WTC11 (cell line): Measurements from ENCODE around the gene SIGLEC5. TPM values are rescaled to one million over a fixed set of nuclear protein-coding genes. Genes with fewer than 3 reads are reported as not detected.

Source experiments
- ATAC-seq: fragments of 200-7000 bp; cut with Tn5 transposase; 2 replicates; pipeline ENCODE4 v1.10.0; 2021; ENCODE audit warnings: mild to moderate bottlenecking, moderate library complexity
- CTCF ChIA-PET: fragments of 300-600 bp; sonication (Branson Sonifier 250); formaldehyde crosslinking; loops from one replicate; lab custom pipeline; 2021; ENCODE audit warnings: antibody characterized with exemption; lab: Charles Lee
- POLR2A ChIA-PET: fragments of 350-600 bp; sonication (Branson Sonifier 250); formaldehyde crosslinking; loops from one replicate; lab custom pipeline; 2021; ENCODE audit warnings: antibody characterized with exemption; lab: Charles Lee
- DNase-seq: peaks from one replicate; pipeline ENCODE4 v3.0.0; 2021; ENCODE audit warnings: low spot score
- H3K27ac Mint-ChIP-seq: 2 replicates; pipeline ENCODE4 v1.8.0; 2021; ENCODE audit warnings: mixed read lengths
- H3K27me3 Mint-ChIP-seq: 2 replicates; pipeline ENCODE4 v1.8.0; 2021; ENCODE audit warnings: low read depth, mild to moderate bottlenecking, moderate library complexity, mixed read lengths
- H3K36me3 Mint-ChIP-seq: 2 replicates; pipeline ENCODE4 v1.8.0; 2021; ENCODE audit warnings: mixed read lengths
- H3K4me1 Mint-ChIP-seq: 2 replicates; pipeline ENCODE4 v1.8.0; 2022; ENCODE audit warnings: mixed read lengths
- H3K4me3 Mint-ChIP-seq: 2 replicates; pipeline ENCODE4 v1.8.0; 2021; ENCODE audit warnings: mild to moderate bottlenecking, moderate library complexity, mixed read lengths
- H3K9me3 Mint-ChIP-seq: 2 replicates; pipeline ENCODE4 v1.8.0; 2021; ENCODE audit warnings: mixed read lengths
- CREM ChIP-seq: sonication (generic); formaldehyde crosslinking; IDR thresholded peaks from 2 replicates; pipeline ENCODE4 v1.8.1; 2022; ENCODE audit warnings: mild to moderate bottlenecking, missing genetic modification reagents, moderate library complexity
- CTCF ChIP-seq: fragments of 200-600 bp; IDR thresholded peaks from 2 replicates; pipeline ENCODE4 v1.8.0; 2022; ENCODE audit warnings: antibody characterized with exemption
- E2F4 ChIP-seq: sonication (generic); formaldehyde crosslinking; IDR thresholded peaks from 2 replicates; pipeline ENCODE4 v1.8.1; 2022; ENCODE audit warnings: low read depth, mild to moderate bottlenecking, moderate library complexity, missing genetic modification reagents, borderline replicate concordance
- E2F5 ChIP-seq: sonication (generic); formaldehyde crosslinking; IDR thresholded peaks from 2 replicates; pipeline ENCODE4 v1.8.1; 2022; ENCODE audit warnings: mild to moderate bottlenecking, moderate library complexity, missing genetic modification reagents
- ESRRA ChIP-seq: sonication (generic); formaldehyde crosslinking; IDR thresholded peaks from 2 replicates; pipeline ENCODE4 v1.8.1; 2022; ENCODE audit warnings: mild to moderate bottlenecking, missing genetic modification reagents, borderline replicate concordance
- HMGXB4 ChIP-seq: sonication (generic); formaldehyde crosslinking; IDR thresholded peaks from 2 replicates; pipeline ENCODE4 v1.8.1; 2023; ENCODE audit warnings: mild to moderate bottlenecking, moderate library complexity, missing genetic modification reagents
- NFATC4 ChIP-seq: fragments of 250-450 bp; sonication (Bioruptor Pico); IDR thresholded peaks from 2 replicates; pipeline ENCODE4 v1.9.0; 2021; ENCODE audit warnings: mild to moderate bottlenecking
- NFYB ChIP-seq: sonication (generic); formaldehyde crosslinking; conservative IDR thresholded peaks from 2 replicates; pipeline ENCODE4 v1.8.0; 2022; ENCODE audit warnings: low read depth, missing genetic modification reagents
- OVOL2 ChIP-seq: fragments of 250-450 bp; sonication (Bioruptor Pico); IDR thresholded peaks from 2 replicates; pipeline ENCODE4 v1.9.0; 2021; ENCODE audit warnings: mild to moderate bottlenecking, borderline replicate concordance
- RELA ChIP-seq: sonication (generic); formaldehyde crosslinking; IDR thresholded peaks from 2 replicates; pipeline ENCODE4 v1.8.1; 2022; ENCODE audit warnings: missing genetic modification reagents, mild to moderate bottlenecking, borderline replicate concordance
- SMAD3 ChIP-seq: sonication (generic); formaldehyde crosslinking; IDR thresholded peaks from 2 replicates; pipeline ENCODE4 v1.8.0; 2022; ENCODE audit warnings: missing genetic modification reagents, mild to moderate bottlenecking, borderline replicate concordance
- SOX15 ChIP-seq: fragments of 250-450 bp; sonication (Bioruptor Pico); IDR thresholded peaks from 2 replicates; pipeline ENCODE4 v1.9.0; 2021; ENCODE audit warnings: mild to moderate bottlenecking
- TCF7 ChIP-seq: sonication (generic); formaldehyde crosslinking; IDR thresholded peaks from 2 replicates; pipeline ENCODE4 v1.8.0; 2022; ENCODE audit warnings: mild to moderate bottlenecking, low read depth, missing genetic modification reagents, moderate library complexity
- TEAD4 ChIP-seq: sonication (generic); formaldehyde crosslinking; IDR thresholded peaks from 2 replicates; pipeline ENCODE4 v1.8.0; 2022; ENCODE audit warnings: mild to moderate bottlenecking, missing genetic modification reagents
- ZNF219 ChIP-seq: sonication (generic); formaldehyde crosslinking; IDR thresholded peaks from 2 replicates; pipeline ENCODE4 v1.8.0; 2023; ENCODE audit warnings: missing genetic modification reagents, mild to moderate bottlenecking, borderline replicate concordance
- ZNF396 ChIP-seq: fragments of 250-450 bp; sonication (Bioruptor Pico); IDR thresholded peaks from 2 replicates; pipeline ENCODE4 v1.8.0; 2021; ENCODE audit warnings: mild to moderate bottlenecking, moderate library complexity, borderline replicate concordance
- total RNA-seq: library from RNA; stranded (reverse); gene quantifications from 3 replicates; pipeline ENCODE4 v1.2.3, GENCODE V29; 2021
- TF ChIP-seq, protein P1 (sequence below): sonication (generic); formaldehyde crosslinking; IDR thresholded peaks from 2 replicates; pipeline ENCODE4 v1.8.0; 2022; ENCODE audit warnings: mild to moderate bottlenecking, missing genetic modification reagents
- TF ChIP-seq, protein P2 (sequence below): sonication (generic); formaldehyde crosslinking; conservative IDR thresholded peaks from 2 replicates; pipeline ENCODE4 v1.8.1; 2023; ENCODE audit warnings: mild to moderate bottlenecking, low read depth, missing genetic modification reagents, moderate library complexity

Gene SIGLEC5
- total RNA-seq, 1 experiment from 2014 or later: 0.15 TPM

DNA sequence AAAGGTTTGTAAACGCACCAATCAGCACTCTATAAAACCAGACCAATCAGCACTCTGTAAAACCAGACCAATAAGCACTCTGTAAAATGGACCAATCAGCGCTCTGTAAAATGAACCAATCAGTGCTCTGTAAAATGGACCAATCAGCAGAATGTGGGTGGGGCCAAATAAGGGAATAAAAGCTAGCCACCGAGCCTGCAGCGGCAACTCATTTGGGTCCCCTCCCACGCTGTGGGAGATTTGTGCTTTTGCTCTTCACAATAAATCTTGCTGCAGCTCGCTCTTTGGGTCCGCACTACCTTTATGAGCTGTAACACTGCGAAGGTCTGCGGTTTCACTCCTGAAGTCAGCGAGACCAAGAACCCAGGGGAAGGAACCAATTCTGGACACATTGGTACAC, 31.1 kb downstream of the SIGLEC5 start:
- Mint-ChIP-seq H3K36me3 (no peaks in the 10 kb centered on the region), H3K4me3 (no peak overlapping the region), H3K9me3 (no peaks in the 10 kb centered on the region), H3K4me1 (peaks cover 10% of the 10 kb centered on the region), H3K27ac (no peak overlapping the region), H3K27me3 (peaks cover 58% of the 10 kb centered on the region)
- CTCF ChIA-PET: interaction anchor here (1.0 to 1.1 kb wide), 2 partner anchors 56 to 62 kb away, joined by 3 to 4 read pairs; no protein-coding TSS in a partner anchor
- no peak for ATAC-seq
- DNase-seq: no peak
- no peak for TF ChIP-seq SOX15 (CRISPR knock-in tag)
- TF ChIP-seq TEAD4 (CRISPR knock-in tag): no peak
- no peak for TF ChIP-seq SMAD3 (CRISPR knock-in tag)
- peak; percentile 43 for TF ChIP-seq NFYB (CRISPR knock-in tag)
- TF ChIP-seq OVOL2 (CRISPR knock-in tag): no peak
- TF ChIP-seq RELA (CRISPR knock-in tag): no peak
- no peak for TF ChIP-seq ZNF219
- POLR2A ChIA-PET: no interaction called here

DNA sequence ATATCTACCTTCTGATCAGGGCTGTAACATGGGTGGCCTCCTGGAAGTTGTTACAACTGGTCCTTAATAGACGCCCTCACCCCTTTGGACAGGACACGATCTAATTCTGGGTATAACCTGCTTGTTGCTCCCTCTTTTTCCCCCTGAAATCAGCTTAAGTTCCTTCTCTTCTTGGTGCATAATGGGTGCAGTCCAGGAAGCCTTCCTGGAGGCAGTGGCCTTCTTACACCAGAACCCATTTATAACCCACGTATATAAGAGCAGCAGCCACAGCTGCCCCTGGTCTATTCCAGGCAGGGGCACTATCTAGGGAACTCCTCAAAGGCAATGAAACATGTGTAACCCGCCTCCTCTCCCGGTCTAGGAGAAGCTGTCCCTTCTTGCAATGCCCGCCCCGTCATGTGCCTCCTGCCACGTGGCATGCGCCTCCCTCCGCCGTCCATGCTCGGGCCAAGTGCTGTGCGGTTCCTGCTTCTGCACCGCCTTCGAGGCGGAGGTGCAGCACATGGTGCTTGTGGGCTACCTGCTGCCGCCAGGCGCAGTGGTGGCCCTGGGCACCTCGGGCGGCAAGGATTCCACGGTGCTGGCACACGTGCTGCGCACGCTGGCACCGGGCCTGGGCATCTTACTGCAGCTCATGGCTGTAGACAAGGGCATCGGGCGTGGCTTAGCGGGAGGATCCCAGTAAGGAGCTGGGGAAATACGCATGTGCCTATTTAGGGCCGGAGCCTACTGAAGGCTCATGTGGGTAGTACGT, 31.9 kb downstream of the SIGLEC5 start:
- DNase-seq (no peak), ATAC-seq (no peak)
- Mint-ChIP-seq H3K4me3 (no peak overlapping the region), H3K27me3 (peaks cover 61% of the 10 kb centered on the region), H3K36me3 (no peaks in the 10 kb centered on the region), H3K4me1 (peaks cover 13% of the 10 kb centered on the region), H3K9me3 (no peaks in the 10 kb centered on the region), H3K27ac (no peak overlapping the region)
- POLR2A ChIA-PET: no interaction called here
- no peak for TF ChIP-seq ESRRA (CRISPR knock-in tag)
- CTCF ChIA-PET: interaction anchor here (1.0 to 1.1 kb wide), 2 partner anchors 57 to 63 kb away, joined by 3 to 4 read pairs; no protein-coding TSS in a partner anchor

- no peak for ATAC-seq
- H3K9me3 Mint-ChIP-seq: no peaks in the 10 kb centered on the region
- TF ChIP-seq E2F4 (CRISPR knock-in tag) (no peak), TCF7 (CRISPR knock-in tag) (no peak), ZNF396 (CRISPR knock-in tag) (no peak), CTCF (no peak), HMGXB4 (CRISPR knock-in tag) (no peak), ZNF219 (no peak), E2F5 (CRISPR knock-in tag) (no peak), CREM (CRISPR knock-in tag) (no peak), NFATC4 (CRISPR knock-in tag) (no peak)
- TF ChIP-seq, protein P1, sequence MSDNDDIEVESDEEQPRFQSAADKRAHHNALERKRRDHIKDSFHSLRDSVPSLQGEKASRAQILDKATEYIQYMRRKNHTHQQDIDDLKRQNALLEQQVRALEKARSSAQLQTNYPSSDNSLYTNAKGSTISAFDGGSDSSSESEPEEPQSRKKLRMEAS (CRISPR knock-in tag): no peak
- TF ChIP-seq, protein P2, sequence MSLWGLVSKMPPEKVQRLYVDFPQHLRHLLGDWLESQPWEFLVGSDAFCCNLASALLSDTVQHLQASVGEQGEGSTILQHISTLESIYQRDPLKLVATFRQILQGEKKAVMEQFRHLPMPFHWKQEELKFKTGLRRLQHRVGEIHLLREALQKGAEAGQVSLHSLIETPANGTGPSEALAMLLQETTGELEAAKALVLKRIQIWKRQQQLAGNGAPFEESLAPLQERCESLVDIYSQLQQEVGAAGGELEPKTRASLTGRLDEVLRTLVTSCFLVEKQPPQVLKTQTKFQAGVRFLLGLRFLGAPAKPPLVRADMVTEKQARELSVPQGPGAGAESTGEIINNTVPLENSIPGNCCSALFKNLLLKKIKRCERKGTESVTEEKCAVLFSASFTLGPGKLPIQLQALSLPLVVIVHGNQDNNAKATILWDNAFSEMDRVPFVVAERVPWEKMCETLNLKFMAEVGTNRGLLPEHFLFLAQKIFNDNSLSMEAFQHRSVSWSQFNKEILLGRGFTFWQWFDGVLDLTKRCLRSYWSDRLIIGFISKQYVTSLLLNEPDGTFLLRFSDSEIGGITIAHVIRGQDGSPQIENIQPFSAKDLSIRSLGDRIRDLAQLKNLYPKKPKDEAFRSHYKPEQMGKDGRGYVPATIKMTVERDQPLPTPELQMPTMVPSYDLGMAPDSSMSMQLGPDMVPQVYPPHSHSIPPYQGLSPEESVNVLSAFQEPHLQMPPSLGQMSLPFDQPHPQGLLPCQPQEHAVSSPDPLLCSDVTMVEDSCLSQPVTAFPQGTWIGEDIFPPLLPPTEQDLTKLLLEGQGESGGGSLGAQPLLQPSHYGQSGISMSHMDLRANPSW (CRISPR knock-in tag): no peak
These were observed 34.7 kb downstream of the SIGLEC5 start for GRCh38 chr19:51595190-51596175.

More at GRCh38 chr19:51595190-51596175, 34.7 kb downstream of the SIGLEC5 start:
- H3K36me3 Mint-ChIP-seq: no peaks in the 10 kb centered on the region
- H3K27ac Mint-ChIP-seq: no peak overlapping the region
- ChIA-PET CTCF (interaction anchor here (1.2 to 2.1 kb wide), 4 partner anchors 13 to 174 kb away, joined by 6 to 13 read pairs (median 9); no protein-coding TSS in a partner anchor), POLR2A (interaction anchor here (1.2 kb wide), 1 partner anchor 109 kb away, joined by 3 read pairs; no protein-coding TSS in a partner anchor)
- peaks cover 37% of the 10 kb centered on the region for H3K27me3 Mint-ChIP-seq
- no peak for DNase-seq
- peak overlapping the region; percentile 94 for H3K4me3 Mint-ChIP-seq
- peaks cover 12% of the 10 kb centered on the region for H3K4me1 Mint-ChIP-seq
